Pancreas (tissue), 10 donors: ENCODE data around the gene NIPA2. TPM values are rescaled to one million over a fixed set of nuclear protein-coding genes. Genes with fewer than 3 reads are reported as not detected.

Source experiments
- ATAC-seq, 4 donors: fragments of 200-7000 bp; cut with Tn5 transposase; one replicate each; pipeline versions ENCODE4 v1.8.0 to v1.9.1; 2020; ENCODE audit warnings: mild to moderate bottlenecking in 4 of 4, moderate library complexity in 4 of 4
- DNase-seq, 6 donors: peaks; one replicate each; pipeline ENCODE4 v3.0.0-alpha.2; 2020
- FAIRE-seq: peaks from 2 replicates; lab custom pipeline; 2012; peaks lifted over from hg19 to GRCh38; lab: Jason Lieb, UNC
- H3K27ac ChIP-seq, 4 donors: fragments of 200-600 bp; sonication (generic); 1 replicate in 3 of 4; 2 replicates in 1 of 4; pipeline versions ENCODE4 v1.5.0 to v1.8.0; 2020
- H3K27me3 ChIP-seq, 4 donors: fragments of 200-600 bp; one replicate each; pipeline ENCODE4 v1.8.0; 2021
- H3K36me3 ChIP-seq, 3 donors: fragments of 200-600 bp; sonication (generic) in 1 of 3; one replicate each; pipeline versions ENCODE4 v1.5.0 to v1.8.0; 2020 to 2021
- H3K4me1 ChIP-seq, 3 donors: fragments of 200-600 bp; one replicate each; pipeline ENCODE4 v1.8.0; 2021
- H3K4me3 ChIP-seq, 4 donors: fragments of 200-600 bp; sonication (generic) in 2 of 4; one replicate each; pipeline versions ENCODE4 v1.5.0 to v1.8.0; 2020 to 2021
- H3K9me3 ChIP-seq, 4 donors: fragments of 200-600 bp; one replicate each; pipeline ENCODE4 v1.8.0; 2021
- WGBS, 2 donors: extraction: QIAGEN DNeasy Blood & Tissue Kit; methylation state at CpG; one replicate each; pipeline ENCODE4 v1.1.7; 2013; 5-methylcytosine and 5-hydroxymethylcytosine counted together
- intact Hi-C, 3 donors: fragments of 100-400 bp; cut with DNase I; formaldehyde crosslinking; loops; one replicate each; pipeline versions ENCODE4 v1.11.1 to v1.14.2; 2022
- polyA plus RNA-seq, 2 donors: library from polyadenylated mRNA; stranded (reverse); fragments of 200-250 nt; gene quantifications; one replicate each; pipeline ENCODE4 v1.2.3, GENCODE V29; 2013
- total RNA-seq, 6 donors: library from RNA; stranded (reverse); fragmentation: NEBNext Ultra II Directional in 4 of 6; extraction: Animal tissue kit (Norgen Biotek cat#: 25700) in 4 of 6; gene quantifications; one replicate each; pipeline versions ENCODE4 v1.2.1 to v1.2.4, GENCODE V29; 2021 to 2023
- TF ChIP-seq, protein P1 (sequence below), 4 donors: fragments of 200-600 bp; sonication (generic) in 3 of 4; IDR thresholded peaks; one replicate each; pipeline versions ENCODE4 v1.5.0 to v1.8.0; 2021; ENCODE audit warnings: antibody characterized with exemption in 4 of 4
- donor health status: healthy with polysubstance abuse.
- donor health status: DM: no; HTN: no; CAD: no; lungs with moderate emphysema.
- donor health status: DM: no; HTN: no; CAD: no.
- donor health status: control.
- donor health status: control.
- donor health status: Bipolar disorder and iron deficiency.
- donor health status: DM: yes; HTN: yes; CAD: no.
- donor health status: DM: no; HTN: no; CAD: no.
- donor health status: DM: no; HTN: no; CAD: no.
- donor health status: DM: yes; HTN: yes; CAD: no.

Gene NIPA2
- total and polyA plus RNA-seq, 8 donors: 4.5 to 24.9 (median 16.6) TPM

DNA sequence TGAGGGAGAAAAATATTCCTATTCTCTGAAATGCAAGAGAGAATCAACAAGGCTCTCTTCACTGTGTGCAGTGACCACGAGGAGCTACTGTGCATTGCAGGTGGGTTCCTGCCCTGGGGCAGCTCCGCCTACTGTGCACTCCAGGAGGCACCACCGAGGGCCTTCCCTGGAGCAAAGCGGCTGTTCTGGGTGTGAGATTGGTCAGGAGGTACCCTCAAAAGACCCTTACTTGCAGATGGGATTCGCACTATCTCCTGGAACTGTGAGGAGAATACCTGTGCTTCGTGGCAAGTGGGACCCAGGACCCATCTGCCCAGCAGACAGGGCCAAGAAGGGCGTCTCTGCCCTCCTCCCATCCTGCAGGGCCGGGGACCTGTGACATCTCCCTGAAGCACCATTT, 72.8 kb downstream of the NIPA2 start:
- H3K36me3 ChIP-seq: peaks cover 4 to 83% (median 32%) of the 10 kb centered on the region in 3 donors
- no peak overlapping the region for H3K4me3 ChIP-seq
- TF ChIP-seq, protein P1, sequence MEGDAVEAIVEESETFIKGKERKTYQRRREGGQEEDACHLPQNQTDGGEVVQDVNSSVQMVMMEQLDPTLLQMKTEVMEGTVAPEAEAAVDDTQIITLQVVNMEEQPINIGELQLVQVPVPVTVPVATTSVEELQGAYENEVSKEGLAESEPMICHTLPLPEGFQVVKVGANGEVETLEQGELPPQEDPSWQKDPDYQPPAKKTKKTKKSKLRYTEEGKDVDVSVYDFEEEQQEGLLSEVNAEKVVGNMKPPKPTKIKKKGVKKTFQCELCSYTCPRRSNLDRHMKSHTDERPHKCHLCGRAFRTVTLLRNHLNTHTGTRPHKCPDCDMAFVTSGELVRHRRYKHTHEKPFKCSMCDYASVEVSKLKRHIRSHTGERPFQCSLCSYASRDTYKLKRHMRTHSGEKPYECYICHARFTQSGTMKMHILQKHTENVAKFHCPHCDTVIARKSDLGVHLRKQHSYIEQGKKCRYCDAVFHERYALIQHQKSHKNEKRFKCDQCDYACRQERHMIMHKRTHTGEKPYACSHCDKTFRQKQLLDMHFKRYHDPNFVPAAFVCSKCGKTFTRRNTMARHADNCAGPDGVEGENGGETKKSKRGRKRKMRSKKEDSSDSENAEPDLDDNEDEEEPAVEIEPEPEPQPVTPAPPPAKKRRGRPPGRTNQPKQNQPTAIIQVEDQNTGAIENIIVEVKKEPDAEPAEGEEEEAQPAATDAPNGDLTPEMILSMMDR (IDR thresholded peaks at IDR 0.05): no peak
- H3K27ac ChIP-seq: no peak overlapping the region
- no peaks in the 10 kb centered on the region for H3K9me3 ChIP-seq
- no peaks in the 10 kb centered on the region for H3K27me3 ChIP-seq
- no peaks in the 10 kb centered on the region for H3K4me1 ChIP-seq
- intact Hi-C loops: no loop called here
- 88 to 92% methylated on average over 8 of the region's 8 CpGs for WGBS, 2 donors
- no peak for FAIRE-seq
- ATAC-seq: no peak
- peak in 1 of 6 donors; percentile 14 for DNase-seq

DNA sequence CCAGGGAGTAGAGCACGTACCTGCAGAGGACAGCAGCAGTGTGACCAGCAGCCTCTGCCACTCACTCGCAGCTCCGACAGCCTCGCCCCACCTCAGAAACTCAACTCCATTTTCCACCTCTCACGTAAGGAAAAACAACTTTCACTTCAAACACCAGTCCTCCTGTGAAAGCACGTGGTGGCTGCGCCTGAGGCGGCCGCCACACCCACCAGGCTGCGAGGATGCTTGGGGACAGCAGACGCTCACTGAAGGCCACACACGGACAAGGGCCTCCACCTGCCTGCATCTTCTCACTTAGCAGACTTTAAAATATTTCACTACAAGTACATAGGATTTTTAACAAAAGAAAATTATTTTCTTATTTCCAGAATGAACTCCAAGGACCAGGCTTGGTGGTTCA, 73.8 kb downstream of the NIPA2 start:
- intact Hi-C loops: no loop called here
- H3K27ac ChIP-seq: no peak overlapping the region
- H3K27me3 ChIP-seq: no peaks in the 10 kb centered on the region
- H3K36me3 ChIP-seq: peaks cover 7 to 85% (median 32%) of the 10 kb centered on the region in 3 donors
- FAIRE-seq: no peak
- H3K4me1 ChIP-seq: no peaks in the 10 kb centered on the region
- no peaks in the 10 kb centered on the region for H3K9me3 ChIP-seq
- TF ChIP-seq, protein P1 (IDR thresholded peaks at IDR 0.05): no peak
- no peak for ATAC-seq
- no peak overlapping the region for H3K4me3 ChIP-seq
- DNase-seq: peak in 1 of 6 donors; percentile 21
- 95 to 96% methylated on average over 12 of the region's 12 CpGs for WGBS, 2 donors

DNA sequence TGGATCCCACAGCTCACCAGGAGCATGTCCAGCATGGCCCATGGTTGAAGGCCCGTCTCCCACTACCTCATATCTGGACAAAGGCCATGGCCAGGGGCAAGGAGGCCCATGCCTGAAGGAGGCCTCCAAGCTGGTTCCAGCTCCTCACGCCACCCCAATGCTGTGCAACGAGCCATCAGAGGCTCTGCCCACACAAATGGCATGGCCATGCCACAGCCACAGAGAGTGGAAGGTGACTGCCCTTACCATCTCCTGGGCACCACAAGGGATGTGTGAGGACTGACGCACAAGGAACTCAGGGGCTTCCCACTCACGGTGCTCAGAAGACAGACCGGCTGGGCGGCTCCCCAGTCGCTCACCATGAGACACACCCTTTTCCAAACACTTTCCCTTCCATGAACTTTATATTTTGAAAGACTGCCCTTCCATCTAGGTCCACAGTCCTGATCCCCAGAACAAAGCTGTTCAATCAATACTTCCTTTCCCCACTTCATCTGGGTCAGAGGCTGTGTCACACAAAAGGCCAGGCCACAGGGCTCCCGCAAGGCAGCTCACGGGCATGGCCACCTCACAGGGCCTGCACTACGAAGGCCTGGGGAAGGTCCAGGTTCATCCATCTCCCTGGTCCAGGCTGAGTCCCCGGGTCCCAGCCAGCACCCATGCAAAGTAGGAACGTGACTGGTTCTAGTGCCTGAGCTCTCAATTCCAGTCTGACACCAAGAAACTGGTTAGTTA, 75.3 kb downstream of the NIPA2 start:
- Histone ChIP-seq H3K27me3 (no peaks in the 10 kb centered on the region), H3K36me3 (peaks cover 11 to 85% (median 40%) of the 10 kb centered on the region in 3 donors), H3K27ac (no peak overlapping the region), H3K4me3 (no peak overlapping the region), H3K4me1 (no peaks in the 10 kb centered on the region), H3K9me3 (no peaks in the 10 kb centered on the region)
- WGBS, 2 donors: 95 to 97% methylated on average over 13 of the region's 13 CpGs
- TF ChIP-seq, protein P1 (IDR thresholded peaks at IDR 0.05): no peak
- ATAC-seq (no peak), FAIRE-seq (no peak), DNase-seq (peak in 1 of 6 donors; percentile 45)
- intact Hi-C loops: no loop called here

DNA sequence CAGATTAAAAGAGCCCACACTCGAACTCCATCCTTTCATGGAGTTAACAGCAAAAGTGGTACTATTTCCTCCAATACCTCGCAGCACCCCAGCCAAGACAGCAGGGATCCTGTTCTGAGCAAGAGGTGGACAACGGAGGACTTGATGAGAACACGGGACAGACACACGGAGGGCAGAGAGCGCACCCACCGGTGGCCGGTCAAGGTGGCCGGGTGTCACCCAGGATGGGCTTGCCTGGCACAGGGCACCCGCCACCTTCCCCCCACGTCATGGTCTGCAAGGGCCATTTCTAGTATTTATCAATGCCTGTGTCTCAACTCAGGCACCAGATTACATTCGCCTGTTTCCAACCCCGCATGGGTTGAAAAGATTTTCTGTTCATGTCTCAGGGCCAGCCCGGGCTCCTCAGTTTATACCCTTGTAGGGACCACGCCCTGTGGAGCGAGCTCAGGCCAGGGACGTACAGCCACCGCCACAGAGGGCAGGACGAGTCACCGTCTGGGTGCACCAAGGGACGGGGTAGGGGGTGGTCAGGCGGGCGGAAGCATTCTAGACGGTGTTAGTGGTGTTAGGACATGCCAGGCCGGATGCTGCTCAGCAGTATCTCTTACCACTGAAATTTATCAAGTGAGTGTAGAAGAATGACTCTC, 77.5 kb downstream of the NIPA2 start:
- TF ChIP-seq, protein P1 (IDR thresholded peaks at IDR 0.05): no peak
- Histone ChIP-seq H3K27me3 (no peaks in the 10 kb centered on the region), H3K9me3 (no peaks in the 10 kb centered on the region), H3K4me3 (no peak overlapping the region), H3K27ac (no peak overlapping the region), H3K36me3 (peaks cover 10 to 63% (median 28%) of the 10 kb centered on the region in 3 donors), H3K4me1 (no peaks in the 10 kb centered on the region)
- FAIRE-seq: no peak
- intact Hi-C loops: no loop called here
- 96 to 98% methylated on average over 21 to 25 of the region's 25 CpGs for WGBS, 2 donors
- DNase-seq: peak in 1 of 6 donors; percentile 63
- ATAC-seq: no peak
